WI38 (cell line): ENCODE results near the gene KCNAB1.

Source experiments
- H3K4me3 ChIP-seq: 2 replicates; pipeline ENCODE4 v1.5.1; 2011; ENCODE audit warnings: low read depth, mild to moderate bottlenecking, control low read depth, low read length
- TF ChIP-seq, protein P1 (sequence below): IDR thresholded peaks from 2 replicates; pipeline ENCODE4 v1.5.1; 2012; ENCODE audit warnings: low read depth, mild to moderate bottlenecking, control low read depth, low read length

Gene KCNAB1

DNA sequence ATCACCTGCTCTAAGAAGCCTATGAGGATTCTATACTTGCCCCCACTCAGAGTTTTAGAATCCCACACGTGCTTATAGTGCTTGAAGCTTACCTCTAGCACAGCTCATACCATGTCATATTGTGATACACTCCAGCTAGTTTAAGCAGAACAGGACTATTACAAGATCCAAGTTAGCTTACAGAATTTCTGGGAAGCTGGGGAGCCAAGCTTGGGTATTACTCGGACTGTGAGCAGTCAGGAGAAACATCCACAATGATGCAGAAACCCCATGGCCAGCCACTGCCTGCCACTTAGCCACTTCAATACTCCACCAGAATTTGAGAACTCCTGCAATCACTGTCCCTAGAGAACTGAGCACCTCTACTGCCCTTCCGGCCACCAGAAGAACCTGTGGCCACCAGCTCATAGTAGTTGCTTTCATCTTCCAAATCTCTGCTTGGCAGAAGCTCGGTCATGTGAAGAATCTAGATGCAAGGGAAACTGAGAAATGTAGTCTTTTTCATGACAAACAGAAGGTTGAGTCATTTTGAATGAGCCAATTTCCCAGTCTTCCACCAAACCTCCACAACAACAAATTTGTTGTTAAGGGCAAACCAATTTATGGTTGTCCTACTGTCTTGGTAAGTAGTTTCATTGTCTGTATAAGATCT is 462.3 kb downstream of the KCNAB1 start:
- TF ChIP-seq, protein P1, sequence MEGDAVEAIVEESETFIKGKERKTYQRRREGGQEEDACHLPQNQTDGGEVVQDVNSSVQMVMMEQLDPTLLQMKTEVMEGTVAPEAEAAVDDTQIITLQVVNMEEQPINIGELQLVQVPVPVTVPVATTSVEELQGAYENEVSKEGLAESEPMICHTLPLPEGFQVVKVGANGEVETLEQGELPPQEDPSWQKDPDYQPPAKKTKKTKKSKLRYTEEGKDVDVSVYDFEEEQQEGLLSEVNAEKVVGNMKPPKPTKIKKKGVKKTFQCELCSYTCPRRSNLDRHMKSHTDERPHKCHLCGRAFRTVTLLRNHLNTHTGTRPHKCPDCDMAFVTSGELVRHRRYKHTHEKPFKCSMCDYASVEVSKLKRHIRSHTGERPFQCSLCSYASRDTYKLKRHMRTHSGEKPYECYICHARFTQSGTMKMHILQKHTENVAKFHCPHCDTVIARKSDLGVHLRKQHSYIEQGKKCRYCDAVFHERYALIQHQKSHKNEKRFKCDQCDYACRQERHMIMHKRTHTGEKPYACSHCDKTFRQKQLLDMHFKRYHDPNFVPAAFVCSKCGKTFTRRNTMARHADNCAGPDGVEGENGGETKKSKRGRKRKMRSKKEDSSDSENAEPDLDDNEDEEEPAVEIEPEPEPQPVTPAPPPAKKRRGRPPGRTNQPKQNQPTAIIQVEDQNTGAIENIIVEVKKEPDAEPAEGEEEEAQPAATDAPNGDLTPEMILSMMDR: no peak
- no peak overlapping the region for H3K4me3 ChIP-seq

GRCh38 chr3:156583469-156583868 is 463.1 kb downstream of the KCNAB1 start:
- no peak overlapping the region for H3K4me3 ChIP-seq
- TF ChIP-seq, protein P1: no peak

DNA sequence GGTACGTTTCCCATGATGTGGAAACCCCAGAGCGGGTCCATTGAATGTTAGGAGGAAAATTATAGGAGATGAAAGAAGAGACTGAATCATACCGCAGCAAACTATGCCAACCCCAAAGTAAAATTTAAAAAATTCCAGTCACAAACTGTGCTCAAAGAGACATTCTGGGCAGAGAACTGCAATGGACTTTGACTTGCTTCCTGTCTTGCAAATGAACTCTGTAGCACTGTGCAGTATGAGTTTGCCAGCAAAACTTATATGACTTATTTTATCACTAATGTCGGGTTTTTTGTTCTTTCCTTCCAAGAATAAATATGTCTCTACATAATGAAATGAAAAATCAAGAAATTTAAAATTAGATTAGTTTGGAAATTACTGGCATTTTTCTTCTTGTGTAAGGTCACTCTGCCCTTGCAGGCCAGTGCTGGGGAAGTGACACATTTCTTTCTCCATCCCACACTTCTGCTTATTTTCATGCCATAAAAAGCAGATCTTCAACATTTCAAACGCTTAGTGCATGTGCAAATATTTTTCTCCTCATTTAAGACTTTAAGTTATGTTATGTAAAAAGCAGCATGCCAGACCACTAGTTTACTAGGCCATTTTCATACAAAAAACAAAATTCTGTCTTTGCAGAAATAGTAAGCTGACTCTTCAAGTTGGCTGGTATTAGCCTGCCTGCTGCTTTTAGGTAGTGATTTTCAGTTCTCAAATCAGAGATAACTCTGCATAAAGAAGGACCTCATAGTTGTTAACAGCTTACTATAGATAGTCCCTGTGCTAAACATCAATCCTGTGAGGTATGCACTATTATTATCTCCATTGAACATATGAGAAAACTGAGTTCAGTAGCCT is 466.8 kb downstream of the KCNAB1 start:
- TF ChIP-seq, protein P1: no peak

GRCh38 chr3:156587760-156588069 is 467.3 kb downstream of the KCNAB1 start:
- H3K4me3 ChIP-seq: no peak overlapping the region
- TF ChIP-seq, protein P1: no peak

More for the DNA sequence above, 466.8 kb downstream of the KCNAB1 start:
- H3K4me3 ChIP-seq: no peak overlapping the region
